ENCODE measurements around the gene MVB12A. TPM values are rescaled to one million over a fixed set of nuclear protein-coding genes. Genes with fewer than 3 reads are reported as not detected.

MVB12A gene
- total and polyA plus RNA-seq, 2 experiments from 2014 or later = 130 to 148 TPM

DNA sequence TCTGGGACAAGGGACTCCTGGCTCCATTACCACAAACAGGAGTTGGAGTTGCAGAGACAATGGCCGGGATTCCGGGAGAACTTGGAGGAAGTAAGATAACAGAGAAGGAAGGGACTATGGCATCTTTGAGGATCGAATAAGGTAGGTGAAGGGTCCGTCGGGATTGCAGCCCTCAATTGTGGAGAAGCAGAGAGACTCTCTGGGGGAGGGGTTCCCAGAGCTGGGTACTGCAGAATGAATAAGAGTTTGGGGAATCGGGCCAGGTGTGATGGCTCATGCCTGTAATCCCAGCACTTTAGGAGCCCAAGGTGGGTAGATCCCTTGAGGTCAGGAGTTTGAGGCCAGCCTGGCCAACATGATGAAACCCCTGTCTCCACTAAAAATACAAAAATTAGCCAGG is 18.2 kb upstream of the MVB12A start:
- H3K36me3 ChIP-seq = no peaks in the 10 kb centered on the region
- peaks cover 21% of the 10 kb centered on the region for H3K4me1 ChIP-seq (ENCODE audit: low read depth)
- H3K27ac ChIP-seq = no peak overlapping the region
- H3K27me3 ChIP-seq = no peaks in the 10 kb centered on the region
- H3K9me3 ChIP-seq (ENCODE audit: low read depth) = no peaks in the 10 kb centered on the region
- TF ChIP-seq, protein P1, sequence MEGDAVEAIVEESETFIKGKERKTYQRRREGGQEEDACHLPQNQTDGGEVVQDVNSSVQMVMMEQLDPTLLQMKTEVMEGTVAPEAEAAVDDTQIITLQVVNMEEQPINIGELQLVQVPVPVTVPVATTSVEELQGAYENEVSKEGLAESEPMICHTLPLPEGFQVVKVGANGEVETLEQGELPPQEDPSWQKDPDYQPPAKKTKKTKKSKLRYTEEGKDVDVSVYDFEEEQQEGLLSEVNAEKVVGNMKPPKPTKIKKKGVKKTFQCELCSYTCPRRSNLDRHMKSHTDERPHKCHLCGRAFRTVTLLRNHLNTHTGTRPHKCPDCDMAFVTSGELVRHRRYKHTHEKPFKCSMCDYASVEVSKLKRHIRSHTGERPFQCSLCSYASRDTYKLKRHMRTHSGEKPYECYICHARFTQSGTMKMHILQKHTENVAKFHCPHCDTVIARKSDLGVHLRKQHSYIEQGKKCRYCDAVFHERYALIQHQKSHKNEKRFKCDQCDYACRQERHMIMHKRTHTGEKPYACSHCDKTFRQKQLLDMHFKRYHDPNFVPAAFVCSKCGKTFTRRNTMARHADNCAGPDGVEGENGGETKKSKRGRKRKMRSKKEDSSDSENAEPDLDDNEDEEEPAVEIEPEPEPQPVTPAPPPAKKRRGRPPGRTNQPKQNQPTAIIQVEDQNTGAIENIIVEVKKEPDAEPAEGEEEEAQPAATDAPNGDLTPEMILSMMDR (IDR thresholded peaks at IDR 0.05; ENCODE audit: low read depth, low read length) = no peak
- no peak for DNase-seq (ENCODE audit: low read depth in 1 of 2, low spot score in 1 of 2)
- H3K4me3 ChIP-seq = no peak overlapping the region

DNA sequence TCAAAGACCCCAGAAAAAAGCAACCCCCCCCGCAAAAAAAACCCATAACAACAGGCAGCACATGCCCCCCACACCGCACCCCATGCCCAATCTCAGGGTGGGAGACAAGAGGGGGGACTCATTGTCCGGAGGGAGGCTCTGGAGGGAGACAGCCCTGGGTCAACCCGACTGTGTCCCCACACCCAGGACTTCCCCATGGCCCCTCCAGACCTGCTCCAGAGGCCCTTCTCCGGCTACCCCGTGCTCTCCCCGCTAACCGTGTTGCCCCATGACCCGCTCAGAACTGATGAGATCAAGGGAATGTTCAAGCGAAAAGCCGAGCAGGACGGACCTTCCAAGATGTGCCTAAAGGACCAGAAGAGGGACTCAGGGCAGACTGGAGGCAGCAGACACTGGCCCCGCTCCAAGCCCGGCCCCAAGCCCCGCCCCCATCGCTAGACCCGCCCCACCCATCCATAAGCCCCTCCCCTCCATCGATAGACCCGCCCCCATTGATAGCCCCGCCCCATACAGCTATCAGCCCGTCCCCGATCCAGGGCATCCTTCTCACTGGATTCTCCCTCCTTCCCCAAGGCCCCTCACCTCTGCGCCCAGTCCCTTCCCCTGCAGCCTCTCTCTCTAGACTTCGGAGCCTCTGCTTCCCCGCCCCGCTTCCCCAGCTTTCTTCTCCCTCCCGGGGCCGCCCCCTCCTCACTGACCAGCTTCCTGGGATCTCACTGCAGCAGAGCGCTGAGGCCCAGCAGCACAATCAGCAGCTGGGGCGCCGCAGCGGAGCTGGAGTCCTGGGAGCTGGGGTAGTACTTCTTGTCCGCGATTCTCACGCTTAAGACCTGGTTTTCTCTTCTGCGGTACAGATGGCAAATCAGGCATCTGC is 16.6 kb upstream of the MVB12A start:
- peak overlapping the region; percentile 70 for H3K27ac ChIP-seq
- TF ChIP-seq, protein P1 (IDR thresholded peaks at IDR 0.05; ENCODE audit: low read depth, low read length) = no peak
- H3K9me3 ChIP-seq (ENCODE audit: low read depth) = no peaks in the 10 kb centered on the region
- H3K36me3 ChIP-seq = no peaks in the 10 kb centered on the region
- peak; percentile 31 to 75 for DNase-seq (ENCODE audit: low read depth in 1 of 2, low spot score in 1 of 2)
- H3K4me3 ChIP-seq = peak overlapping the region; percentile 27
- H3K4me1 ChIP-seq (ENCODE audit: low read depth) = peaks cover 32% of the 10 kb centered on the region
- H3K27me3 ChIP-seq = no peaks in the 10 kb centered on the region

DNA sequence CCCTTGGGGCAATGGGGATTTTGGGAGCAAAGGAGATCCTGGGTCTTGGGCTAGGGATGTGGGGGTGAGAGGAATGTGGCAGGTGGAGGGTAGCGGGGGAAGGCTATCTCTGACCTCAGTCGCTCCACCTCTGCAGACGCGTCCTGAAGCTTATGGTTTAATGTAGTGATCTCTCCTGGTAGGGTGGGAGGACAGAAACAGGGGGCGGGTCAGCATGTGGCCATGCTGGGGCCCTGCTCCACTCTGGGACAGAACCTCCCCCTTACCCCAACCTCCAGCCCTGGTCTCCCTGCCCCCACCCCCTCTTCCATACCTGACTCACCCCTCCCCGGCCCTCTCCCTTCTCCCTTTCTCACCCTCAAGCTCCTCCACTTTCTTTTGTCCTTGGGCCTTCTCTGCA is 15.8 kb upstream of the MVB12A start:
- TF ChIP-seq, protein P1 (IDR thresholded peaks at IDR 0.05; ENCODE audit: low read depth, low read length) = no peak
- Histone ChIP-seq H3K36me3 (no peaks in the 10 kb centered on the region), H3K9me3 (ENCODE audit: low read depth) (no peaks in the 10 kb centered on the region), H3K27me3 (no peaks in the 10 kb centered on the region), H3K4me1 (ENCODE audit: low read depth) (peaks cover 32% of the 10 kb centered on the region), H3K27ac (peak overlapping the region; percentile 70), H3K4me3 (peak overlapping the region; percentile 27)
- no peak for DNase-seq (ENCODE audit: low read depth in 1 of 2, low spot score in 1 of 2)

DNA sequence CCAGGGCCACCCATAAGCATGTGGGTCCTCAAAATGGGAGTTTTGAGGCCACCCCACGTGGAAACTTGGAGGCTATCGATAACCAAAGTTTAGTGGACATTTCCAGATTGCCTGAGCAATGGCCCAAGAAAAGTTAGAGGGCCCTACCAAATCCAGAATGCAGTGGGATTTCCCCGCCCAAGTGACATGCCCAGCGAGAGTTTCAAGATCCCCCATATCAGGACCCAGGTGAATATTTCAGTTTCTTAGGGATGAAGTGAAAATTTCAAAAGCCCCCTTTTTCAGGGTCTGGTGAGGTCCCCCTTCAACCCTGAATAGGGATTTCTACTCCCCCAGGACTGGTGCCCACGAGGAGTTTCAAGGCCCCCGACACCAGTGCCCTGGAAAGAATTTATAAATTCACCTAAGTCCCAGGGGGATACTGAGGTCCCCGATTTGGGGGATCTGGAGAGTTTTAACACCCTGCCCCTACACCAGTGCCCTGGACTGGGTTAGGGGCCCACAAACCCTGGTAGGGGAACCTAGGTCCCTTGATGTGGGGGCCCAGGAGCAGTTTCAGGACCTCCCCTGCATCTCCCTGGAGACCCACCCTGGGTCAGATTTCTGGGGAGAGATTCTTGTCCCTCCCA is 15.1 kb upstream of the MVB12A start:
- Histone ChIP-seq H3K27me3 (no peaks in the 10 kb centered on the region), H3K4me3 (peak overlapping the region; percentile 27), H3K27ac (peak overlapping the region; percentile 70), H3K9me3 (ENCODE audit: low read depth) (no peaks in the 10 kb centered on the region), H3K36me3 (no peaks in the 10 kb centered on the region), H3K4me1 (ENCODE audit: low read depth) (peaks cover 32% of the 10 kb centered on the region)
- TF ChIP-seq, protein P1 (IDR thresholded peaks at IDR 0.05; ENCODE audit: low read depth, low read length) = no peak
- DNase-seq (ENCODE audit: low read depth in 1 of 2, low spot score in 1 of 2) = no peak

DNA sequence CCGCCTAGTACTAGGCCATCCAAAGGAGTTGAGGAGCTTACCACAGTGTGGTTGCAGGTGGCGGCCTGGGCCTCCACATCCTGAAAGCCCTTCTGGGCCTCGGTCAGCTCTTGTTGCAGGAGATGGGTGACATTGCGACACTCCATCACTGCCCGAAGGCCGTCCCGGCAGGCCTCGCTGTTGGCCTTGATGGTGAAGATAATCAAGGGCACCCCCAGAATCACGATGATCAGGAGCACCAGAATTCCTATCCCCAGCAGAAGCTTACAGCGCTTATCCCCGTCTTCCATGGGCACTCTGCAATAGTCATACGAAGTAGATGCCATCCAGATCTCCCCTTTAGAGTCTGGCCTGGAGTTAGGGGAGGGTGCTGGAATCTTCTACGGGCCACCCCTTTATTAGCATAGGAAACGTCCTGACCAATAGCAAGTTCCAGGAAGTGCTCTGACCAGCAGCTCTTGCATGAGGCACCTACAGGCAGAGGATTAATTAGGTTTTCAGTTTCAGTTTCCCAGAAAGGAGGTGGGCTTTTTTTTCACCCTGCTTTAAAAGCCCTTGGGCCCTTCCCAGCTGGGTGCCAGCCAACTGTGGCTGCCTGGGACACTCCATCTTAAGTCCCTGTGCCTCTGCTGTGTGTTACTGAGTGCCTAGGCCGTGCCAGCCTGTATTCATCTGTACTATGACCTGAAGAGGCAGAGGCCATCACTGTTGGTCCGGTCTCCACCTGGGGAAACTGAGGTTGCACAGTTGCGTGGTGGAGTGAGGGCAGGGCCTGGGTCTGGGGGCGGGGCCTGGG is 14.4 kb upstream of the MVB12A start, which contains the start of gene BST2:
BST2 (minus strand) TSS at position 381 of the 796 bp plus-strand sequence; CDS start at position 326, 55 bp downstream.
- Histone ChIP-seq H3K9me3 (ENCODE audit: low read depth) (no peaks in the 10 kb centered on the region), H3K27me3 (no peaks in the 10 kb centered on the region), H3K36me3 (no peaks in the 10 kb centered on the region), H3K4me1 (ENCODE audit: low read depth) (peaks cover 32% of the 10 kb centered on the region), H3K4me3 (peak within 1 kb of the TSS; percentile 27), H3K27ac (peak within 1 kb of the TSS; percentile 70)
- DNase-seq (ENCODE audit: low read depth in 1 of 2, low spot score in 1 of 2) = peak; percentile 71 to 79
- TF ChIP-seq, protein P1 (IDR thresholded peaks at IDR 0.05; ENCODE audit: low read depth, low read length) = no peak

Measured in cardiac muscle cell (in vitro differentiated cells and primary cell).